Cardiac fibroblast (primary cell): ENCODE results near the gene DPP8.

Experiments
- DNase-seq, 2 donors: peaks; one replicate each; pipeline versions ENCODE4 v3.0.0 to v3.0.0-alpha.2; 2010; ENCODE audit warnings: low read depth in 2 of 2
- H3K4me3 ChIP-seq, 2 donors: replicated peaks in 1 of 2; 1 replicate in 1 of 2; 2 replicates in 1 of 2; pipeline ENCODE4 v1.5.1; 2011; ENCODE audit warnings: low read depth in 2 of 2, low read length in 2 of 2, mild to moderate bottlenecking in 2 of 2, moderate library complexity in 1 of 2
- TF ChIP-seq, protein P1 (sequence below): IDR thresholded peaks from one replicate; pipeline ENCODE4 v1.5.1; 2011; ENCODE audit warnings: low read depth, mild to moderate bottlenecking, low read length, inconsistent platforms

The DPP8 gene

GRCh38 chr15:65528461-65529060 is 11.1 kb upstream of the DPP8 start:
- TF ChIP-seq, protein P1, sequence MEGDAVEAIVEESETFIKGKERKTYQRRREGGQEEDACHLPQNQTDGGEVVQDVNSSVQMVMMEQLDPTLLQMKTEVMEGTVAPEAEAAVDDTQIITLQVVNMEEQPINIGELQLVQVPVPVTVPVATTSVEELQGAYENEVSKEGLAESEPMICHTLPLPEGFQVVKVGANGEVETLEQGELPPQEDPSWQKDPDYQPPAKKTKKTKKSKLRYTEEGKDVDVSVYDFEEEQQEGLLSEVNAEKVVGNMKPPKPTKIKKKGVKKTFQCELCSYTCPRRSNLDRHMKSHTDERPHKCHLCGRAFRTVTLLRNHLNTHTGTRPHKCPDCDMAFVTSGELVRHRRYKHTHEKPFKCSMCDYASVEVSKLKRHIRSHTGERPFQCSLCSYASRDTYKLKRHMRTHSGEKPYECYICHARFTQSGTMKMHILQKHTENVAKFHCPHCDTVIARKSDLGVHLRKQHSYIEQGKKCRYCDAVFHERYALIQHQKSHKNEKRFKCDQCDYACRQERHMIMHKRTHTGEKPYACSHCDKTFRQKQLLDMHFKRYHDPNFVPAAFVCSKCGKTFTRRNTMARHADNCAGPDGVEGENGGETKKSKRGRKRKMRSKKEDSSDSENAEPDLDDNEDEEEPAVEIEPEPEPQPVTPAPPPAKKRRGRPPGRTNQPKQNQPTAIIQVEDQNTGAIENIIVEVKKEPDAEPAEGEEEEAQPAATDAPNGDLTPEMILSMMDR: no peak
- no peak for DNase-seq
- H3K4me3 ChIP-seq: no peak overlapping the region

GRCh38 chr15:65525622-65526021 is 8.1 kb upstream of the DPP8 start:
- DNase-seq: peak; percentile 44 to 47
- TF ChIP-seq, protein P1: no peak
- no peak overlapping the region for H3K4me3 ChIP-seq

DNA sequence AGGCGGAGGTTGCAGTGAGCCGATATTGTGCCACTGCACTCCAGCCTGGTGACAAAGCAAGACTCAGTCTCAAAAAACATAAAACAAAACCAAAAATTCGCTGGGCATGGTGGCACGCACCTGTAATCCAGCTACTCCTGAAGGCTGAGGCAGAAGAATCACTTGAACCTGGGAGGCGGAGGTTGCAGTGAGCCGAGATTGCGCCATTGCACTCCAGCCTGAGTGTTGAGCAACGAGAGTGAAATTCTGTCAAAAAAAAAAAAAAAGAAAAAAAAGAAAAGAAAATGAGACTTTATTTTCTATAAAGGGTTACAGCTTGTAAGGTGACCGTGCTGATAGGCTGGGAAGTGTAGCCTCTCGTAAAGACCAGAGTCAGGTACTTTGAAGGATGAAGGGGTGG is 6.7 kb upstream of the DPP8 start:
- no peak for DNase-seq
- TF ChIP-seq, protein P1: no peak
- H3K4me3 ChIP-seq: no peak overlapping the region

DNA sequence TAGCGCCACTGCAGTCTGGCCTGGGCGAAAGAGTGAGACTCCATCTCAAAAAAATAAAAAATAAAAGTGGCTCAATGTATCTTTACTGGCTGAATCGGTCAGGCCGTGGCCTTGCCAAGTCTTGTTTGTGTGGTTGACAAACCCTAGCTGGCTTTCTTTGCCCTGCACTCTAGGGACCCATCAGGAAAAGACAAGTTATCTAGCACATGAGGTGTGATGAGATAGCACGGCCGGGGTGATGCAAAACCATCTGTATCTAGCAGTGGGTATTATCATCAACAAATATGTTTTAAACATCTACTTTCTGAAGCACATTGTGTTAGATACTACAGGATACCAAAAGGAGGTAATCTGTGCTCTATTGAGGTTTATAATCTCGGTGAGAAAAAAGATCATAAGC is 3.9 kb upstream of the DPP8 start:
- DNase-seq: no peak
- no peak overlapping the region for H3K4me3 ChIP-seq
- TF ChIP-seq, protein P1: no peak

- no peak overlapping the region for H3K4me3 ChIP-seq
- TF ChIP-seq, protein P1: no peak
- no peak for DNase-seq
Measured at GRCh38 chr15:65518633-65519285, 1.3 kb upstream of the DPP8 start.

DNA sequence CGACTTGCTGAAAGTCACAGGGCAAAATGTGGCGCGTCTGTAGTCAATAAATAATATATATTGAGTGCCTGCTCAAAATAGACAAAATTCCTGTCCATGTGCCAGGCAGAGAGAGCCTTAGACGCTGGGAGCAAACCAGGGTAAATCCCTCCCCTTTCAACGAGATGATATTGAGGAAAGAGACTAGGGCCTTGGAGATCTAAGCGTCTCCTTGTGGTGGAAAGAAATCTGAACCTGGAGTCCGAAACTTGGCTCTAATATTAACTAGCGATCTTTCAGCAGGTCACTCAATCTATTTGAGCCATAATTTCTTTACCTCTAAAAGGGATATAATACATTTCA is 348 bp upstream of the DPP8 start:
- H3K4me3 ChIP-seq: peak overlapping the region in 1 of 2 donors; percentile 100

More for the DNA sequence above, 348 bp upstream of the DPP8 start:
- DNase-seq: no peak
- TF ChIP-seq, protein P1: no peak
